DMS79 treated with DMSO at 0.1 percent for 48 hours (cell line): Measurements from ENCODE around the gene WDR53.
"Not testable (repeated sequence)": the region's sequence is repeated elsewhere in the genome, so short reads cannot be mapped to it uniquely, and the experiment has no call there.

Experiments used
- DNase-seq: peaks from one replicate; lab custom pipeline; 2025; lab: John Stamatoyannopoulos, UW

WDR53 gene

DNA sequence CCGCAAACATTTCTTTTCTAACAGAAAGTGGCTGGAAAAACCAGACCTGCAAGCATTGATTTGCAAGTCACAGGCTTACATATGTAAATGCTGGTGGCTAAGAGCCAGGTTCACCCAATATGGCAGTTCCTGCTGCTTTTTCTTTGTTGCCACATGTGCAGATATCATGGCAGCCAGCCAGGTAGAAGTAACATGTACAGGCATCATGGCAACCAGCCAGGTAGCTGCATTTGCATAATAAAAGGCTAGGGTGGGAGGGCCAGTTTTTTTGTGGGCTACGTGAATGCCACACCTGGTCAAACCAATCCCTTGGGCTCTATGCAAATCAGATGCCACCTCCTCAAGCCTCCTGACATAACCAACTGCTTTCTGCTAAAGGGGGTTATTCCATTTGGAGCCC lies 50.4 kb downstream of the WDR53 start:
- no peak for DNase-seq

- no peak for DNase-seq
Measured at GRCh38 chr3:196517162-196517800, 51.1 kb downstream of the WDR53 start.

DNA sequence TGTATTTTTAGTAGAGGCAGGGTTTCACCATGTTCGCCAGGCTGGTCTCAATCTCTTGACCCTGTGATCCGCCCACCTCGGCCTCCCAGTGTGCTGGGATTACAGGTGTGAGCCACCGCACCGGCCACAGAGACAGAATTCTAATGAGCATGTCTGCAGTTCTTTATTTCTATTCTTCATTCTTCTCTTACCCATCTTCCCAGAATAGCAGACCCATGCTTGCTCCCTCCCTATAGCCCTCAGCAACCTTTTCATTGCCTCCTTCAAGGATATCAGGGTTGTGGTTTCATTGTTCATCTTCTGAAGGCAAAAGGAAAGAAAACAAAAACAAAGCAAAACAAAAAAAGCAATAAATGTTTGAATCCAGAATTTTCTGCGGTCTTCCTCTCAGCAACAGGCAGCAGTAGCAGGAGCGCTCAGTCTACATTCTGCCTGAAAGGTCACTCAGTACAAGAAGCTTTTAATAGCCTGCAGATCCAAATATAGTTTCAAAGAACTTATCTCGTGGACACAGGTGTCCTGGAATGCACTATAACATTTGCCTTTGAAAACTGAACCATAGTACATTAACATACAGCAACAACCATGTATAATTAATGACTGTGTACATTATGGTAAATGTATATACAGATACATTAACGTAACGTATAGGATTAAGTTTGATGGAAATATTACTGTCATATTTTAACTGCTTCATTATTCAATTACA lies 53.3 kb downstream of the WDR53 start, which contains the start of gene SMCO1:
TSS of gene SMCO1 (minus strand) at position 434 of the 709 bp plus-strand sequence. CDS start at position 297, 137 bp downstream.
- no peak for DNase-seq

DNA sequence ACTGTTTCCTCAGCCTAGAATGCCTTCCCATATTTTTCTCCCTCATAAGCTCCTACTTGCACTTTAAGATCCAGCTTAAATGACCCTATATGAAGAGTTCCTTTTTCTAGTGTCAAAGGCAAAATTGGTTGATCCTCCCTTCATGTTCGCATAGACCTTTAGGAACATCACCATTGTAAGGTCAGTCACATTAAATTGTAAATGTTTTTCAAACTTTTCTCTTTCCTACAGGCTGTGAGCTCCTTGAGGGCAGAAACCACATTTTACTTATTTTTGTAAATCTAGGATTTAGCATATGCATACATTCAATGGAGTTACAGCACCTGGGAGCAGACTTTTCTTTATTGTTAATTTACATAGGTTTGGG lies 54.0 kb downstream of the WDR53 start:
- no peak for DNase-seq

GRCh38 chr3:196513697-196514349 lies 54.5 kb downstream of the WDR53 start:
- DNase-seq: no peak

DNA sequence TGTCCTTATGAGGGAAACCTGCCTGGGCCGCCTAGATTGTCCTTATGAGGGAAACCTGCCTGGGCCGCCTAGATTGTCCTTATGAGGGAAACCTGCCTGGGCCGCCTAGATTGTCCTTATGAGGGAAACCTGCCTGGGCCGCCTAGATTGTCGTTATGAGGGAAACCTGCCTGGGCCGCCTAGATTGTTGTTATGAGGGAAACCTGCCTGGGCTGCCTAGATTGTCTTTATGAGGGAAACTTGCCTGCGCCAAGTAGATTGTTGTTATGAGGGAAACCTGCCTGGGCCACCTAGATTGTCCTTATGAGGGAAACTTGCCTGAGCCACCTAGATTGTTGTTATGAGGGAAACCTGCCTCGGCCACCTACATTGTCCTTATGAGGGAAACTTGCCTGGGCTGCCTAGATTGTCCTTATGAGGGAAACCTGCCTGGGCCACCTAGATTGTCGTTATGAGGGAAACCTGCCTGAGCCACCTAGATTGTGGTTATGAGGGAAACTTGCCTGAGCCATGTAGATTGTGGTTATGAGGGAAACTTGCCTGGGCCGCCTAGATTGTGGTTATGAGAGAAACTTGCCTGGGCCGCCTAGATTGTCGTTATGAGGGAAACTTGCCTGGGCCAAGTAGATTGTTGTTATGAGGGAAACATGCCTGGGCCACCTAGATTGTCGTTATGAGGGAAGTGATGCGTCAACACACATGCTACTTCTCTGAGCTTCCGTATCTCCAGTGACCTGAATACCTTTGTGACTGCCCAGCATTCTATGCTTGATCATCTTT lies 56.5 kb downstream of the WDR53 start:
- DNase-seq: not testable (repeated sequence)

DNA sequence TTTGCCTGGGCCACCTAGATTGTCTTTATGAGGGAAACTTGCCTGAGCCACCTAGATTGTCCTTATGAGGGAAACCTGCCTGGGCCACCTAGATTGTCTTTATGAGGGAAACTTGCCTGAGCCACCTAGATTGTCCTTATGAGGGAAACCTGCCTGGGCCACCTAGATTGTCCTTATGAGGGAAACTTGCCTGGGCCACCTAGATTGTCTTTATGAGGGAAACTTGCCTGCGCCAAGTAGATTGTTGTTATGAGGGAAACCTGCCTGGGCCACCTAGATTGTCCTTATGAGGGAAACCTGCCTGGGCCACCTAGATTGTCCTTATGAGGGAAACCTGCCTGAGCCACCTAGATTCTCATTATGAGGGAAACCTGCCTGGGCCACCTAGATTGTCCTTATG lies 57.2 kb downstream of the WDR53 start:
- not testable (repeated sequence) for DNase-seq

DNA sequence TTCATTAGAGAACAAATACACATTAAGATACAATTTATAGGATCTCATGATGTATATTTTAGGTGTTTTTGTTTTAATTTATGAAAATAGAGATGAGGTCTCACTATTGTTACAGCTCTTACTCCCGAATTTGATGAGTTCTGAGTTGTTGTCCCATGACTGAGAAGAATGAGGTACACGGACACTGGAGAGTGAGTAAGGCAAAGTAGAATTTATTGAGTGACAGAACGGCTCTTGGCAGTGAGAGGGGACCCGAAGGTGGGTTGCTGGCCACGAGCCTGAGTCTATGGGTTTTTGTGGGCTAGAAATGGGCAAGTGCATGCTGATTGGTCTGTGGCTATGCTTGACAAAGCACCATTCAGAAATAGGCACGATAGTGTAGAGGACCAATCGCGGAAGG lies 61.7 kb downstream of the WDR53 start:
- no peak for DNase-seq

- DNase-seq: no peak
Measured at GRCh38 chr3:196504556-196504955, 63.8 kb downstream of the WDR53 start.
